ENCODE results near the gene MRPL22. TPM values are rescaled to one million over a fixed set of nuclear protein-coding genes. Genes with fewer than 3 reads are reported as not detected.

The MRPL22 gene
- total and polyA plus RNA-seq, 3 donors from 2014 or later: 28.1 to 81.4 (median 42.6) TPM

DNA sequence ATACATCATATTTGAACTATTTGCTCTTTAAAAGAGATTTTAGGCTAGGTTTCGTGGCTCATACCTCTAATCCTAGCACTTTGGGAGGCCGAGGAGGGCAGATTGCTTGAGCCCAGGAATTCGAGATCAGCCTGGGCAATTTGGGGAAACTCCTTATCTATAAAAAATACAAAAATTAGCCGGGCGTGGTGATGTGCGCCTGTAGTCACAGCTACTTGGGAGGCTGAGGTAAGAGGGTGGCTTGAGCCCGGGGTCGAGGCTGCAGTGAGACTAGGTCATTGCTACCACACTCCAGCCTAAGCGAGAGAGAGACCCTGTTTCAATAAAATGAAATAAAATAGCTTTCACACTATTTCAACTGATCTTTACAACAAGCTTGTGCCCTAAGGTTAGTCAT lies 500 bp upstream of the MRPL22 start:
- Histone ChIP-seq H3K4me1 (peaks cover 19% of the 10 kb centered on the region), H3K27me3 (no peaks in the 10 kb centered on the region), H3K27ac (peak overlapping the region; percentile 71 to 79), H3K9me3 (no peaks in the 10 kb centered on the region), H3K4me3 (peak overlapping the region; percentile 68 to 79), H3K36me3 (ENCODE audit: low read depth, missing control alignments) (no peaks in the 10 kb centered on the region)
- no peak for DNase-seq
- TF ChIP-seq, protein P1, sequence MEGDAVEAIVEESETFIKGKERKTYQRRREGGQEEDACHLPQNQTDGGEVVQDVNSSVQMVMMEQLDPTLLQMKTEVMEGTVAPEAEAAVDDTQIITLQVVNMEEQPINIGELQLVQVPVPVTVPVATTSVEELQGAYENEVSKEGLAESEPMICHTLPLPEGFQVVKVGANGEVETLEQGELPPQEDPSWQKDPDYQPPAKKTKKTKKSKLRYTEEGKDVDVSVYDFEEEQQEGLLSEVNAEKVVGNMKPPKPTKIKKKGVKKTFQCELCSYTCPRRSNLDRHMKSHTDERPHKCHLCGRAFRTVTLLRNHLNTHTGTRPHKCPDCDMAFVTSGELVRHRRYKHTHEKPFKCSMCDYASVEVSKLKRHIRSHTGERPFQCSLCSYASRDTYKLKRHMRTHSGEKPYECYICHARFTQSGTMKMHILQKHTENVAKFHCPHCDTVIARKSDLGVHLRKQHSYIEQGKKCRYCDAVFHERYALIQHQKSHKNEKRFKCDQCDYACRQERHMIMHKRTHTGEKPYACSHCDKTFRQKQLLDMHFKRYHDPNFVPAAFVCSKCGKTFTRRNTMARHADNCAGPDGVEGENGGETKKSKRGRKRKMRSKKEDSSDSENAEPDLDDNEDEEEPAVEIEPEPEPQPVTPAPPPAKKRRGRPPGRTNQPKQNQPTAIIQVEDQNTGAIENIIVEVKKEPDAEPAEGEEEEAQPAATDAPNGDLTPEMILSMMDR (IDR thresholded peaks at IDR 0.05): no peak
- TF ChIP-seq POLR2A (IDR thresholded peaks at IDR 0.05): no peak
- intact Hi-C loops (cut with DNase I; ENCODE audit: low total_unique reads): no loop called here
- WGBS, 2 donors: 63 to 69% methylated on average over 9 of the region's 9 CpGs

DNA sequence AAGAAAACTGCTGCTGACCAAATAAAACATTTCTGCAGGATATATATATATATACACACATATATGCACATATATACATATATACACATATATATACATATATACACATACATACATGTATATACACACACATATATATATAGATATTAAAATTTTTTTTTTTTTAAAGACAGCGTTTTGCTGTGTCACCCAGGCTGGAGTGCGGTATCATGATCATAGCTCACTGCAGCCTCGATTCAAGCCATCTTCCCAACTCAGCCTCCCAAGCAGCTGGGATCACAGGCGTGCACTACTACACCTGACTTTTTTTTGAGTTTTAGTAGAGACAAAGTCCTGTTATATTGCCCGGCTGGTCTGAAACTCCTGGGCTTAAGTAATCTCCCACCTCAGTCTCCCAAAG lies 2.7 kb downstream of the MRPL22 start:
- peaks cover 12% of the 10 kb centered on the region for H3K4me1 ChIP-seq
- H3K27ac ChIP-seq: no peak overlapping the region
- no peaks in the 10 kb centered on the region for H3K36me3 ChIP-seq (ENCODE audit: low read depth, missing control alignments)
- no peak for DNase-seq
- WGBS, 2 donors: 83 to 84% methylated on average over 5 of the region's 5 CpGs
- TF ChIP-seq POLR2A (IDR thresholded peaks at IDR 0.05): no peak
- TF ChIP-seq, protein P1 (IDR thresholded peaks at IDR 0.05): no peak
- no peaks in the 10 kb centered on the region for H3K9me3 ChIP-seq
- no peaks in the 10 kb centered on the region for H3K27me3 ChIP-seq
- no peak overlapping the region for H3K4me3 ChIP-seq
- intact Hi-C loops (cut with DNase I; ENCODE audit: low total_unique reads): no loop called here

DNA sequence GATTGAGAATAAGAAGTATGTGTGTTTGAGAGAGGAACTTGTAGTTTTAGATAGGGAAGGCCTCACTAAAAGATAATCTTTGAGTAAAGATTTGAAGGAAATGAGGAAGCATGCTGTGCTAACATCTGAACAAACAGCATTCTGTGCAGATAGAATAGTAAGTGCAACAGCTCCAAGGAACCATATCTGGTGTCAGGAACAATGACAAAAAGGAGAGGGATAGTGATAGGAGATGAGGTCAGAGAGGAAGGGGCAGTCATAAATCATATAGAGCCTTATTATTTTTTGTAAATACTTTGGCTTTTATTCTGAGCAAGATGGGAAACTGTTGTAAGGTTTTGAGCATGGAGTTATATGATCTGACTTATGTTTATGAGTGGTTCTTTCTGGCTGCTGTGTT lies 3.8 kb downstream of the MRPL22 start:
- no peak for DNase-seq
- H3K4me3 ChIP-seq: no peak overlapping the region
- no peak for TF ChIP-seq POLR2A (IDR thresholded peaks at IDR 0.05)
- TF ChIP-seq, protein P1 (IDR thresholded peaks at IDR 0.05): no peak
- peaks cover 12% of the 10 kb centered on the region for H3K4me1 ChIP-seq
- no peak overlapping the region for H3K27ac ChIP-seq
- intact Hi-C loops (cut with DNase I; ENCODE audit: low total_unique reads): no loop called here
- no peaks in the 10 kb centered on the region for H3K27me3 ChIP-seq
- H3K9me3 ChIP-seq: no peaks in the 10 kb centered on the region
- H3K36me3 ChIP-seq (ENCODE audit: low read depth, missing control alignments): no peaks in the 10 kb centered on the region

DNA sequence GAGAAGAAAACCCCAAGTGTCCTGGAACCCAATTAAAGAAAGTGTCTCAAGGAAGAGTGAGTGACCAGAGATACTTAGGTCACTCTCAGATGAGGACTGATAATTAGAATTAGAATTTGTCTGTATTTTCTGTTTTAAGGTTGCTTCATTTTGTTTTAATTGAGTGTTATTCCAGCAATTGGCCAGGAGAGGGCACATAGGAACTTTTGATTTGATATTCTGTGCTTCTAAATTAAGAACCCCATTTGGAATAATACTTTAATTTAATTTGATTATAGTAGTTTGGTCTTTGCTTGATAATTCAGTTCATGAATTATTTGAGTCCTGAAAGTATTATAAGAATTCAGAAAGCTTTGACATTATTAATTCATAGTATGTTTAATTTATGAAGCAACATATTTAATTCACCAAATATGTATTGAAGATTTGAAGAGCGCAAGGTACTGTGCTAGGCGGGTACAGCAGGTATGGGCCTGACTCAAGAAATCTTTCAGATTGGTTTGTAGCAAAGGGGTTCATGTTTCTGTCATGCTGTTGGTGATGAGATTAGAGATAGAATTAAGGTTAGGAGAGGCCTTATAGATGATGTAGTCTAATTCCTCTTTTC lies 4.9 kb downstream of the MRPL22 start:
- H3K36me3 ChIP-seq (ENCODE audit: low read depth, missing control alignments): no peaks in the 10 kb centered on the region
- H3K4me3 ChIP-seq: no peak overlapping the region
- no peaks in the 10 kb centered on the region for H3K27me3 ChIP-seq
- H3K4me1 ChIP-seq: peaks cover 12% of the 10 kb centered on the region
- intact Hi-C loops (cut with DNase I; ENCODE audit: low total_unique reads): no loop called here
- no peak for DNase-seq
- no peak for TF ChIP-seq POLR2A (IDR thresholded peaks at IDR 0.05)
- TF ChIP-seq, protein P1 (IDR thresholded peaks at IDR 0.05): peak in 2 of 3 experiments; percentile 62 to 76
- H3K9me3 ChIP-seq: no peaks in the 10 kb centered on the region
- 94 to 95% methylated on average over 2 of the region's 2 CpGs for WGBS, 2 donors
- H3K27ac ChIP-seq: no peak overlapping the region

DNA sequence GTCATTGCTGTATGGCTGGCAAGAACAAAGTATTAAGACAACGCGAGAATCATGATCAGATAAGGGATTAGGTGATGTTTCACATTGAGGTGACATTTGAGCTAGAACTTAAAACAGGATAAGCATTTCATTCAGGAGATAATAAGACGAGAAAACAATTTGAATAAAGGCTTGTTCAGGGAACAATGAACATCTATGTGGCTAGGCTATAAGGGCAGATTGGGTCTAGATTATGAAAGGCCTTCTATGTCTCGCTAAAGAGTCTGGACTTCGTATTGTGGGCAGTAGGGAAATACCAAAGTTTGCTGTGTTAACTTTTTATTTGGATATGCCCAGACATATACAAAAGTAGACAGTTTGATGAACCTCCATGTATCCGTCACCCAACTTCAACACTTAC lies 6.9 kb downstream of the MRPL22 start:
- H3K9me3 ChIP-seq: no peaks in the 10 kb centered on the region
- intact Hi-C loops (cut with DNase I; ENCODE audit: low total_unique reads): no loop called here

More for the DNA sequence above, 6.9 kb downstream of the MRPL22 start:
- H3K27me3 ChIP-seq: no peaks in the 10 kb centered on the region
- H3K4me3 ChIP-seq: no peak overlapping the region
- TF ChIP-seq POLR2A (IDR thresholded peaks at IDR 0.05): no peak
- TF ChIP-seq, protein P1 (IDR thresholded peaks at IDR 0.05): no peak
- H3K27ac ChIP-seq: no peak overlapping the region
- 73 to 75% methylated on average over 6 of the region's 6 CpGs for WGBS, 2 donors
- H3K36me3 ChIP-seq (ENCODE audit: low read depth, missing control alignments): no peaks in the 10 kb centered on the region
- H3K4me1 ChIP-seq: peaks cover under 1% of the 10 kb centered on the region
- no peak for DNase-seq
